Fibroblast of lung (primary cell): Measurements from ENCODE around the gene TWF1.

Experiments used
- EZH2 ChIP-seq: IDR thresholded peaks from 2 replicates; pipeline ENCODE4 v1.5.1; 2012; ENCODE audit warnings: low read length, control low read depth, mild to moderate bottlenecking; ENCODE audit errors: missing control alignments
- TF ChIP-seq, protein P1 (sequence below), 2 donors: IDR thresholded peaks in 1 of 2; conservative IDR thresholded peaks in 1 of 2; 1 replicate in 1 of 2; 2 replicates in 1 of 2; pipeline ENCODE4 v1.5.1; 2011 to 2012; ENCODE audit warnings: low read length in 2 of 2, control low read depth in 1 of 2, inconsistent platforms in 1 of 2, low read depth in 1 of 2, mild to moderate bottlenecking in 1 of 2

DNA sequence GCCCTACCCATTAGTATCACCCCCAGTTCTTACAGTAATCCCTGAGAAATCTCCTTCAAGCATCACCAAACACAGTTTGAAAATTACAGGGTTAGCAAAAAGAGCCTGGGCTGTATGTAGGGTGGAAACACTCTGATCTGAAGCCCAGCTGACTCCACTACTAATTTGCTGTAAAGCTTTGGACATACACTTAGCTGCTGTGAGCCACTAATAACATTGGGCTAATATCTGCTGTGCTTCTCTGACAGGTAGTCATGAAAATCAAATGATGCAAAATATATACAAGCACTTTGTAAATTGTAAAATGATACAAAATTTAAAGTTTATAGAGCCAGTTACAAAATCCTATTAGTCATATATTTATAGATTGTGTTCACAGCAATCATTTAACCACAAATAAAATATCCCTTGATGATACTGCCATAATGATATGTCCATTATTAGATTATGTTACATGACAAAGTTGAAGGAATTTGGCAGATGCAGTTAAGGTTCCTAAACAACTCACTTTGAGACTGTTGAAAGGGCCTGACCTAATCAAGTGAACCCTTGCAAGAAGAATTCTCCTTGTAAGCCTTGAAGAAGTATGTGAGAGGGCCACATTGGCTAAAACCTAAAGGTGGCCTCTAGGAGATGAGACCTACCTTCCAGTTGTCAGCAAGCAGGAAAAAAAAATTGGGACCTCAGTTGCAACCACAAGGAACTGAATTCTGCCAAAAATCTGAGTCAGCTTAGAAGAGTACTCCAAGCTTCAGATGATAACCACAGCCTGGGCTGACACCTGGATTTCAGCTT lies 19.0 kb downstream of the TWF1 start:
- no peak for TF ChIP-seq EZH2
- TF ChIP-seq, protein P1, sequence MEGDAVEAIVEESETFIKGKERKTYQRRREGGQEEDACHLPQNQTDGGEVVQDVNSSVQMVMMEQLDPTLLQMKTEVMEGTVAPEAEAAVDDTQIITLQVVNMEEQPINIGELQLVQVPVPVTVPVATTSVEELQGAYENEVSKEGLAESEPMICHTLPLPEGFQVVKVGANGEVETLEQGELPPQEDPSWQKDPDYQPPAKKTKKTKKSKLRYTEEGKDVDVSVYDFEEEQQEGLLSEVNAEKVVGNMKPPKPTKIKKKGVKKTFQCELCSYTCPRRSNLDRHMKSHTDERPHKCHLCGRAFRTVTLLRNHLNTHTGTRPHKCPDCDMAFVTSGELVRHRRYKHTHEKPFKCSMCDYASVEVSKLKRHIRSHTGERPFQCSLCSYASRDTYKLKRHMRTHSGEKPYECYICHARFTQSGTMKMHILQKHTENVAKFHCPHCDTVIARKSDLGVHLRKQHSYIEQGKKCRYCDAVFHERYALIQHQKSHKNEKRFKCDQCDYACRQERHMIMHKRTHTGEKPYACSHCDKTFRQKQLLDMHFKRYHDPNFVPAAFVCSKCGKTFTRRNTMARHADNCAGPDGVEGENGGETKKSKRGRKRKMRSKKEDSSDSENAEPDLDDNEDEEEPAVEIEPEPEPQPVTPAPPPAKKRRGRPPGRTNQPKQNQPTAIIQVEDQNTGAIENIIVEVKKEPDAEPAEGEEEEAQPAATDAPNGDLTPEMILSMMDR (conservative IDR thresholded peaks at IDR 0.05 in 1 of 2, IDR thresholded peaks at IDR 0.05 in 1 of 2; ENCODE audit: low read depth in 1 of 2, low read length in 2 of 2) = no peak
